Mammary epithelial cell (primary cell): ENCODE results near the gene ABHD6.

Experiments used
- CTCF ChIP-seq, 2 donors: IDR thresholded peaks in 1 of 2; conservative IDR thresholded peaks in 1 of 2; 2 replicates each; pipeline ENCODE4 v1.5.1; 2011 to 2012; ENCODE audit warnings: inconsistent platforms in 2 of 2, low read length in 2 of 2, mild to moderate bottlenecking in 2 of 2, control low read depth in 1 of 2, low read depth in 1 of 2; ENCODE audit not compliant: insufficient read depth in 1 of 2; ENCODE audit errors: extremely low read depth in 1 of 2
- EZH2 ChIP-seq: IDR thresholded peaks from 2 replicates; pipeline ENCODE4 v1.6.1; 2012; ENCODE audit warnings: low read length, inconsistent platforms, borderline replicate concordance

- TF ChIP-seq CTCF (conservative IDR thresholded peaks at IDR 0.05 in 1 of 2, IDR thresholded peaks at IDR 0.05 in 1 of 2; ENCODE audit: extremely low read depth in 1 of 2, insufficient read depth in 1 of 2, low read depth in 1 of 2, low read length in 2 of 2) (no peak), EZH2 (no peak)
Measured at GRCh38 chr3:58189691-58190090, 47.9 kb upstream of the ABHD6 start.
